HCT116 (cell line): ENCODE data around the gene PHOSPHO2. TPM values are rescaled to one million over a fixed set of nuclear protein-coding genes. Genes with fewer than 3 reads are reported as not detected.

ENCODE experiments used
- ATAC-seq: fragments of 200-7000 bp; cut with Tn5 transposase; 2 replicates; pipeline ENCODE4 v1.9.1; 2020; ENCODE audit warnings: mild to moderate bottlenecking, moderate library complexity
- BruUV-seq: library from RNA; stranded (reverse); fragments of 400-500 nt; replicated peaks from 2 replicates; lab custom pipeline; 2021; lab: Mats Ljungman, UMichigan
- CTCF ChIA-PET: fragments of 300-600 bp; sonication (Branson Sonifier 250); formaldehyde crosslinking; loops from one replicate; lab custom pipeline; 2021; ENCODE audit warnings: antibody characterized with exemption; lab: Charles Lee
- POLR2A ChIA-PET: fragments of 300-600, 350-600 bp; sonication (Branson Sonifier 250); formaldehyde crosslinking; loops from one replicate; lab custom pipeline; 2021; ENCODE audit warnings: antibody characterized with exemption; lab: Charles Lee
- RAD21 ChIA-PET, 2 experiments: fragments of 300-600 bp; sonication (Branson Sonifier 250); formaldehyde crosslinking; loops; one replicate each; lab custom pipeline; 2023; ENCODE audit warnings: low total read pairs in 2 of 2; ENCODE audit not compliant: uncharacterized antibody in 2 of 2, unreplicated experiment in 2 of 2, low non-redundant PET in 1 of 2; lab: Charles Lee
- DNase-seq: peaks from one replicate; pipeline ENCODE4 v3.0.0-alpha.2; 2010; ENCODE audit warnings: low read depth, low spot score
- H2AFZ ChIP-seq: fragments of 200-600 bp; shearing (Covaris generic), sonication (generic); 2 replicates; pipeline ENCODE4 v1.6.1; 2017; ENCODE audit warnings: low read depth, mixed run types, mixed read lengths, antibody characterized with exemption, low read length; ENCODE audit not compliant: poor library complexity, severe bottlenecking
- H3K27ac ChIP-seq: 2 replicates; pipeline ENCODE4 v1.5.1; 2012; ENCODE audit warnings: low read depth, low read length
- H3K27me3 ChIP-seq: fragments of 200-600 bp; sonication (generic); 2 replicates; pipeline ENCODE4 v1.6.1; 2016; ENCODE audit warnings: mixed run types, low read length, mixed read lengths; ENCODE audit not compliant: insufficient read depth
- H3K36me3 ChIP-seq, 2 experiments: fragments of 200-500 bp in 1 of 2; fragments of 200-600 bp in 1 of 2; sonication (Bioruptor generic) in 1 of 2; sonication (generic) in 1 of 2; 2 replicates each; pipeline versions ENCODE4 v1.5.1 to v1.6.1; 2014 to 2016; ENCODE audit warnings: low read length in 2 of 2, inconsistent platforms in 1 of 2, mixed read lengths in 1 of 2, mixed run types in 1 of 2; ENCODE audit not compliant: insufficient read depth in 2 of 2, control insufficient read depth in 1 of 2
- H3K4me1 ChIP-seq, 2 experiments: fragments of 200-600 bp in 1 of 2; sonication (generic) in 1 of 2; 2 replicates each; pipeline versions ENCODE4 v1.5.1 to v1.6.1; 2012 to 2017; ENCODE audit warnings: low read length in 2 of 2, inconsistent platforms in 1 of 2, mild to moderate bottlenecking in 1 of 2, mixed read lengths in 1 of 2, mixed run types in 1 of 2, moderate library complexity in 1 of 2; ENCODE audit not compliant: insufficient read depth in 2 of 2, control insufficient read depth in 1 of 2
- H3K4me2 ChIP-seq: fragments of 200-600 bp; sonication (generic); 2 replicates; pipeline ENCODE4 v1.6.1; 2017; ENCODE audit warnings: mixed run types, low read length, mixed read lengths
- H3K4me3 ChIP-seq, 2 experiments: fragments of 200-600 bp in 1 of 2; sonication (generic) in 1 of 2; replicated peaks in 1 of 2; 2 replicates each; pipeline ENCODE4 v1.5.1; 2011 to 2016; ENCODE audit warnings: low read length in 2 of 2, control low read depth in 1 of 2, low read depth in 1 of 2, mild to moderate bottlenecking in 1 of 2, mixed read lengths in 1 of 2, mixed run types in 1 of 2
- H3K79me2 ChIP-seq: fragments of 200-600 bp; sonication (generic); 2 replicates; pipeline ENCODE4 v1.6.1; 2017; ENCODE audit warnings: mild to moderate bottlenecking, mixed run types, low read length, moderate library complexity, mixed read lengths; ENCODE audit not compliant: insufficient read depth
- H3K9ac ChIP-seq: fragments of 200-600 bp; sonication (generic); 2 replicates; pipeline ENCODE4 v1.6.1; 2016; ENCODE audit warnings: low read length, mixed read lengths
- H3K9me2 ChIP-seq: fragments of 200-600 bp; sonication (generic), shearing (Covaris generic); 2 replicates; pipeline ENCODE4 v1.6.1; 2017; ENCODE audit warnings: mixed run types, mild to moderate bottlenecking, moderate library complexity; ENCODE audit not compliant: insufficient read depth
- H3K9me3 ChIP-seq, 2 experiments: fragments of 200-500 bp in 1 of 2; fragments of 200-600 bp in 1 of 2; sonication (Bioruptor generic) in 1 of 2; sonication (generic) in 1 of 2; 2 replicates each; pipeline ENCODE4 v1.6.1; 2014 to 2017; ENCODE audit warnings: low read length in 2 of 2, mixed read lengths in 2 of 2, inconsistent platforms in 1 of 2, low read depth in 1 of 2, mild to moderate bottlenecking in 1 of 2, mixed run types in 1 of 2, moderate library complexity in 1 of 2; ENCODE audit not compliant: control insufficient read depth in 1 of 2, insufficient read depth in 1 of 2
- H4K20me1 ChIP-seq: fragments of 200-600 bp; sonication (generic), shearing (Covaris generic); 2 replicates; pipeline ENCODE4 v1.6.1; 2017; ENCODE audit warnings: mixed run types, mild to moderate bottlenecking, moderate library complexity; ENCODE audit not compliant: insufficient read depth
- CBX3 ChIP-seq: IDR thresholded peaks from 2 replicates; pipeline ENCODE4 v1.6.1; 2012; ENCODE audit warnings: low read depth
- CEBPB ChIP-seq: IDR thresholded peaks from 2 replicates; pipeline ENCODE4 v1.6.1; 2012; ENCODE audit warnings: low read depth
- CTCF ChIP-seq, 3 experiments: fragments of 200-600 bp in 1 of 3; sonication (generic) in 1 of 3; IDR thresholded peaks in 2 of 3; conservative IDR thresholded peaks in 1 of 3; 2 replicates each; pipeline ENCODE4 v1.5.1; 2012 to 2017; ENCODE audit warnings: low read depth in 2 of 3, low read length in 2 of 3, antibody characterized with exemption in 1 of 3, borderline replicate concordance in 1 of 3, control low read depth in 1 of 3, mild to moderate bottlenecking in 1 of 3, mixed read lengths in 1 of 3, mixed run types in 1 of 3, moderate library complexity in 1 of 3; ENCODE audit not compliant: insufficient read depth in 1 of 3
- EGR1 ChIP-seq: IDR thresholded peaks from 2 replicates; pipeline ENCODE4 v1.6.1; 2012; ENCODE audit warnings: low read depth
- ELF1 ChIP-seq: IDR thresholded peaks from 2 replicates; pipeline ENCODE4 v1.6.1; 2012; ENCODE audit warnings: low read depth, borderline replicate concordance
- EZH2 ChIP-seq: fragments of 200-600 bp; sonication (generic); IDR thresholded peaks from 2 replicates; pipeline ENCODE4 v1.6.1; 2017; ENCODE audit warnings: antibody characterized with exemption, mixed run types
- EZH2phosphoT487 ChIP-seq: fragments of 200-600 bp; IDR thresholded peaks from 2 replicates; pipeline ENCODE4 v1.6.1; 2018; ENCODE audit warnings: antibody characterized with exemption, borderline replicate concordance
- FOSL1 ChIP-seq: IDR thresholded peaks from 2 replicates; pipeline ENCODE4 v1.6.1; 2012; ENCODE audit warnings: low read depth
- JUND ChIP-seq: IDR thresholded peaks from 2 replicates; pipeline ENCODE4 v1.6.1; 2012
- MAX ChIP-seq: IDR thresholded peaks from 2 replicates; pipeline ENCODE4 v1.6.1; 2012
- POLR2A ChIP-seq: IDR thresholded peaks from 2 replicates; pipeline ENCODE4 v1.7.0; 2011; ENCODE audit warnings: borderline replicate concordance; ENCODE audit not compliant: insufficient read depth, insufficient read length; ENCODE audit errors: extremely low read depth
- POLR2AphosphoS5 ChIP-seq: IDR thresholded peaks from 2 replicates; pipeline ENCODE4 v1.6.1; 2011; ENCODE audit warnings: mild to moderate bottlenecking, low read depth, low read length, moderate library complexity
- RAD21 ChIP-seq: IDR thresholded peaks from 2 replicates; pipeline ENCODE4 v1.6.1; 2012; ENCODE audit warnings: low read depth, mild to moderate bottlenecking
- SIN3A ChIP-seq: IDR thresholded peaks from 2 replicates; pipeline ENCODE4 v1.6.1; 2012; ENCODE audit warnings: low read depth
- SP1 ChIP-seq: IDR thresholded peaks from 2 replicates; pipeline ENCODE4 v1.6.1; 2012; ENCODE audit warnings: low read depth
- SRF ChIP-seq: IDR thresholded peaks from 2 replicates; pipeline ENCODE4 v1.6.1; 2012; ENCODE audit warnings: low read depth
- YY1 ChIP-seq: IDR thresholded peaks from 2 replicates; pipeline ENCODE4 v1.6.1; 2011; ENCODE audit warnings: low read length, low read depth, moderate library complexity, mild to moderate bottlenecking; ENCODE audit not compliant: insufficient replicate concordance; ENCODE audit errors: extremely low read depth
- ZFX ChIP-seq: fragments of 450-650 bp; IDR thresholded peaks from 2 replicates; pipeline ENCODE4 v1.6.1; 2017
- intact Hi-C: fragments of 100-400 bp; cut with micrococcal nuclease; formaldehyde crosslinking; loops from 2 replicates; pipeline ENCODE4 v1.10.0; 2022
- total RNA-seq: library from RNA; stranded (reverse); gene quantifications from one replicate; pipeline ENCODE4 v1.2.1, GENCODE V29; 2021; ENCODE audit not compliant: unreplicated experiment

PHOSPHO2 gene
- total RNA-seq, 1 experiment from 2014 or later = 2.8 TPM

- no peak overlapping the region for H2AFZ ChIP-seq
- no peaks in the 10 kb centered on the region for H3K4me1 ChIP-seq
- no peak overlapping the region for H3K4me3 ChIP-seq
- ChIA-PET CTCF (no interaction called here), POLR2A (no interaction called here), RAD21 (no interaction called here)
- no TSS peak for BruUV-seq
- H3K79me2 ChIP-seq = no peaks in the 10 kb centered on the region
- H3K9me2 ChIP-seq = no peaks in the 10 kb centered on the region
- H3K27me3 ChIP-seq = no peaks in the 10 kb centered on the region
- no peak overlapping the region for H3K27ac ChIP-seq
- DNase-seq = no peak
- ATAC-seq = no peak
- intact Hi-C loops = no loop called here
- H3K9me3 ChIP-seq = no peaks in the 10 kb centered on the region
- no peak for TF ChIP-seq CEBPB
- TF ChIP-seq FOSL1 = no peak
- TF ChIP-seq EGR1 = no peak
- no peak for TF ChIP-seq MAX
- TF ChIP-seq ELF1 = no peak
- TF ChIP-seq POLR2AphosphoS5 = no peak
- no peak for TF ChIP-seq CBX3
- no peak for TF ChIP-seq SIN3A
- TF ChIP-seq EZH2phosphoT487 = no peak
- no peak for TF ChIP-seq SRF
- no peak for TF ChIP-seq EZH2
- TF ChIP-seq SP1 = no peak
- no peak for TF ChIP-seq YY1
- no peak for TF ChIP-seq RAD21
- TF ChIP-seq POLR2A = no peak
- no peak for TF ChIP-seq CTCF (IDR thresholded peaks at IDR 0.05 in 2 of 3, conservative IDR thresholded peaks at IDR 0.05 in 1 of 3; ENCODE audit: borderline replicate concordance in 1 of 3, insufficient read depth in 1 of 3, low read depth in 2 of 3, low read length in 2 of 3)
- TF ChIP-seq JUND = no peak
- no peak for TF ChIP-seq ZFX
- H3K4me2 ChIP-seq = no peak overlapping the region
- no peaks in the 10 kb centered on the region for H3K36me3 ChIP-seq
- no peaks in the 10 kb centered on the region for H4K20me1 ChIP-seq
- no peak overlapping the region for H3K9ac ChIP-seq
Observed at GRCh38 chr2:169718930-169719504, 24.7 kb downstream of the PHOSPHO2 start.
